ENCODE data around the gene LLPH. TPM values are rescaled to one million over a fixed set of nuclear protein-coding genes. Genes with fewer than 3 reads are reported as not detected.
A peak's percentile ranks its signal among the peaks of the same experiment; 100 is the strongest.

The LLPH gene
- total RNA-seq, 1 experiment from 2014 or later: 31.5 TPM

GRCh38 chr12:66092559-66093269, 37.8 kb downstream of the LLPH start:
- DNase-seq (ENCODE audit: low spot score) (no peak), ATAC-seq (no peak)
- H3K27me3 Mint-ChIP-seq (ENCODE audit: low read depth): peaks cover 4% of the 10 kb centered on the region
- peaks cover 9% of the 10 kb centered on the region for H3K4me1 Mint-ChIP-seq
- ChIA-PET CTCF (no interaction called here), POLR2A (no interaction called here)
- H3K9me3 Mint-ChIP-seq: peaks cover under 1% of the 10 kb centered on the region; the same call in 1 of the 2 replicates
- no peak for TF ChIP-seq ZNF512 (CRISPR knock-in tag; IDR thresholded peaks at IDR 0.05; ENCODE audit: borderline replicate concordance)
- no peak overlapping the region for H3K4me3 Mint-ChIP-seq
- H3K36me3 Mint-ChIP-seq: no peaks in the 10 kb centered on the region
- no peak overlapping the region for H3K27ac Mint-ChIP-seq

- CTCF ChIA-PET: interaction anchor here (1.2 kb wide), 1 partner anchor 487 kb away, joined by 3 read pairs; no protein-coding TSS in a partner anchor
- Mint-ChIP-seq H3K27me3 (ENCODE audit: low read depth) (peaks cover 4% of the 10 kb centered on the region; the same call in 1 of the 2 replicates), H3K27ac (no peak overlapping the region), H3K9me3 (no peaks in the 10 kb centered on the region), H3K4me3 (no peak overlapping the region), H3K36me3 (no peaks in the 10 kb centered on the region), H3K4me1 (peaks cover 9% of the 10 kb centered on the region)
- DNase-seq (ENCODE audit: low spot score): no peak
- POLR2A ChIA-PET: no interaction called here
- no peak for ATAC-seq
- TF ChIP-seq MXD4 (CRISPR knock-in tag; IDR thresholded peaks at IDR 0.05; ENCODE audit: borderline replicate concordance) (no peak), MAX (CRISPR knock-in tag; IDR thresholded peaks at IDR 0.05) (no peak), ZNF396 (CRISPR knock-in tag; IDR thresholded peaks at IDR 0.05; ENCODE audit: borderline replicate concordance) (no peak), ZSCAN18 (CRISPR knock-in tag; IDR thresholded peaks at IDR 0.05) (no peak), ZNF138 (CRISPR knock-in tag; conservative IDR thresholded peaks at IDR 0.05) (no peak), ZNF512 (CRISPR knock-in tag; IDR thresholded peaks at IDR 0.05; ENCODE audit: borderline replicate concordance) (0 out of 2 replicates have a peak, but pooled peaks have one; percentile 62), ZNF263 (CRISPR knock-in tag; IDR thresholded peaks at IDR 0.05; ENCODE audit: low read depth) (no peak)
Observed at GRCh38 chr12:66090157-66090556, 40.4 kb downstream of the LLPH start.

GRCh38 chr12:66087365-66087943, 43.1 kb downstream of the LLPH start:
- TF ChIP-seq CTCF (IDR thresholded peaks at IDR 0.05) (peak; percentile 47; the same call in 1 of the 2 replicates), NFE2L1 (CRISPR knock-in tag; IDR thresholded peaks at IDR 0.05) (no peak)
- Mint-ChIP-seq H3K27me3 (ENCODE audit: low read depth) (no peaks in the 10 kb centered on the region), H3K9me3 (peaks cover 14% of the 10 kb centered on the region), H3K4me1 (peaks cover 3% of the 10 kb centered on the region), H3K27ac (no peak overlapping the region), H3K4me3 (no peak overlapping the region), H3K36me3 (no peaks in the 10 kb centered on the region)
- DNase-seq (ENCODE audit: low spot score) (peak; percentile 68), ATAC-seq (peak; percentile 65)
- CTCF ChIA-PET: interaction anchor here (0.6 to 2.0 kb wide), 14 partner anchors 16 to 1286 kb away, joined by 3 to 13 read pairs (median 3); no protein-coding TSS in a partner anchor
- POLR2A ChIA-PET: interaction anchor here (0.7 kb wide), 2 partner anchors 46 to 91 kb away, joined by 3 to 4 read pairs; no protein-coding TSS in a partner anchor

All from WTC11 (cell line).